Neuronal stem cell (in vitro differentiated cells): ENCODE data around the gene TM4SF1. TPM values are rescaled to one million over a fixed set of nuclear protein-coding genes. Genes with fewer than 3 reads are reported as not detected.

Experiments
- DNase-seq: peaks from one replicate; pipeline ENCODE4 v3.0.0-alpha.2; 2013; ENCODE audit warnings: low spot score
- H2AFZ ChIP-seq: one replicate; pipeline ENCODE4 v1.6.1; 2013; ENCODE audit warnings: mild to moderate bottlenecking, low read length, inconsistent platforms
- H2AK5ac ChIP-seq: 2 replicates; pipeline ENCODE4 v1.6.1; 2013; ENCODE audit warnings: low read depth, mild to moderate bottlenecking, inconsistent platforms, low read length, moderate library complexity, mixed read lengths
- H2BK120ac ChIP-seq: 2 replicates; pipeline ENCODE4 v1.6.1; 2013; ENCODE audit warnings: low read depth, mild to moderate bottlenecking, inconsistent platforms, low read length, moderate library complexity, mixed read lengths
- H2BK12ac ChIP-seq: one replicate; pipeline ENCODE4 v1.6.1; 2013; ENCODE audit warnings: low read length, inconsistent platforms
- H2BK15ac ChIP-seq: 2 replicates; pipeline ENCODE4 v1.6.1; 2013; ENCODE audit warnings: mild to moderate bottlenecking, low read length, inconsistent platforms, mixed read lengths
- H2BK5ac ChIP-seq: one replicate; pipeline ENCODE4 v1.6.1; 2013; ENCODE audit warnings: inconsistent platforms, mild to moderate bottlenecking, low read length, moderate library complexity
- H3K14ac ChIP-seq: one replicate; pipeline ENCODE4 v1.6.1; 2013; ENCODE audit warnings: low read length, inconsistent platforms
- H3K18ac ChIP-seq: 2 replicates; pipeline ENCODE4 v1.6.1; 2013; ENCODE audit warnings: low read length, inconsistent platforms
- H3K23ac ChIP-seq: 2 replicates; pipeline ENCODE4 v1.6.1; 2013; ENCODE audit warnings: low read depth, mild to moderate bottlenecking, mixed read lengths, low read length, inconsistent platforms; ENCODE audit not compliant: poor library complexity
- H3K27ac ChIP-seq: replicated peaks from 3 replicates; pipeline ENCODE4 v1.5.1; 2013; ENCODE audit warnings: low read length, inconsistent platforms
- H3K27me3 ChIP-seq, 3 experiments: 2 replicates each; pipeline ENCODE4 v1.6.1; 2013; ENCODE audit warnings: low read length in 3 of 3, mild to moderate bottlenecking in 2 of 3, inconsistent platforms in 1 of 3, low read depth in 1 of 3, mixed read lengths in 1 of 3, moderate library complexity in 1 of 3; ENCODE audit not compliant: control insufficient read depth in 3 of 3, insufficient read depth in 3 of 3
- H3K36me3 ChIP-seq, 2 donors: replicated peaks in 1 of 2; 2 replicates each; pipeline ENCODE4 v1.6.1; 2013; ENCODE audit warnings: low read length in 2 of 2; ENCODE audit not compliant: control insufficient read depth in 2 of 2, insufficient read depth in 2 of 2
- H3K4ac ChIP-seq: 2 replicates; pipeline ENCODE4 v1.6.1; 2013; ENCODE audit warnings: inconsistent platforms, mild to moderate bottlenecking, low read length, moderate library complexity
- H3K4me1 ChIP-seq, 2 donors: 1 replicate in 1 of 2; 2 replicates in 1 of 2; pipeline ENCODE4 v1.6.1; 2013; ENCODE audit warnings: low read length in 2 of 2, low read depth in 1 of 2; ENCODE audit not compliant: control insufficient read depth in 2 of 2, insufficient read depth in 1 of 2
- H3K4me2 ChIP-seq: one replicate; pipeline ENCODE4 v1.6.1; 2013; ENCODE audit warnings: mild to moderate bottlenecking, low read length, inconsistent platforms; ENCODE audit not compliant: insufficient read depth, poor library complexity, severe bottlenecking
- H3K4me3 ChIP-seq, 2 donors: 2 replicates each; pipeline ENCODE4 v1.5.1; 2013; ENCODE audit warnings: low read length in 2 of 2, mild to moderate bottlenecking in 2 of 2, inconsistent platforms in 1 of 2, moderate library complexity in 1 of 2
- H3K79me1 ChIP-seq: one replicate; pipeline ENCODE4 v1.6.1; 2013; ENCODE audit warnings: low read depth, mild to moderate bottlenecking, inconsistent platforms, low read length, moderate library complexity
- H3K9ac ChIP-seq: one replicate; pipeline ENCODE4 v1.6.1; 2013; ENCODE audit warnings: mild to moderate bottlenecking, low read depth, low read length, inconsistent platforms; ENCODE audit not compliant: poor library complexity
- H3K9me3 ChIP-seq, 2 donors: replicated peaks in 1 of 2; 2 replicates each; pipeline versions ENCODE3 to v1.6.1; 2013; ENCODE audit warnings: low read length in 2 of 2, mild to moderate bottlenecking in 2 of 2, inconsistent platforms in 1 of 2, low read depth in 1 of 2, mixed read lengths in 1 of 2, moderate library complexity in 1 of 2; ENCODE audit not compliant: control insufficient read depth in 2 of 2, insufficient read depth in 1 of 2
- H4K8ac ChIP-seq: one replicate; pipeline ENCODE4 v1.6.1; 2013; ENCODE audit warnings: low read depth, mild to moderate bottlenecking, inconsistent platforms, low read length, moderate library complexity
- H4K91ac ChIP-seq: one replicate; pipeline ENCODE4 v1.6.1; 2013; ENCODE audit warnings: low read length, low read depth, mild to moderate bottlenecking, inconsistent platforms; ENCODE audit not compliant: poor library complexity
- WGBS, 2 donors: extraction: QIAGEN DNeasy Blood & Tissue Kit; methylation state at CpG; one replicate each; pipeline ENCODE4 v1.1.7; 2013; ENCODE audit warnings: missing lambda C conversion rate in 2 of 2, mixed read lengths in 1 of 2; ENCODE audit not compliant: insufficient read length in 2 of 2, insufficient replicate concordance in 1 of 2; ENCODE audit errors: extremely low coverage in 2 of 2; 5-methylcytosine and 5-hydroxymethylcytosine counted together
- polyA plus RNA-seq, 2 experiments: library from polyadenylated mRNA; stranded (reverse); fragments of 200-250 nt; gene quantifications; one replicate each; pipeline ENCODE4 v1.2.3, GENCODE V29; 2013

The TM4SF1 gene, protein sequence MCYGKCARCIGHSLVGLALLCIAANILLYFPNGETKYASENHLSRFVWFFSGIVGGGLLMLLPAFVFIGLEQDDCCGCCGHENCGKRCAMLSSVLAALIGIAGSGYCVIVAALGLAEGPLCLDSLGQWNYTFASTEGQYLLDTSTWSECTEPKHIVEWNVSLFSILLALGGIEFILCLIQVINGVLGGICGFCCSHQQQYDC
- polyA plus RNA-seq (2013, experiment 1 of 2) = 0.03 TPM
- polyA plus RNA-seq (2013, experiment 2 of 2) = not detected

- Histone ChIP-seq H3K4me1 (no peaks in the 10 kb centered on the region), H3K9me3 (no peaks in the 10 kb centered on the region), H3K18ac (no peak within 1 kb of the TSS), H3K79me1 (no peaks in the 10 kb centered on the region), H3K36me3 (no peaks in the 10 kb centered on the region), H2BK15ac (no peak within 1 kb of the TSS), H3K27me3 (no peaks in the 10 kb centered on the region), H4K91ac (no peak within 1 kb of the TSS), H2AFZ (peak within 1 kb of the TSS; percentile 17), H2BK12ac (no peak within 1 kb of the TSS), H3K9ac (no peak within 1 kb of the TSS), H3K14ac (no peak within 1 kb of the TSS), H3K27ac (no peak within 1 kb of the TSS), H2AK5ac (no peak within 1 kb of the TSS), H4K8ac (no peak within 1 kb of the TSS), H2BK5ac (no peak within 1 kb of the TSS), H3K4me3 (no peak within 1 kb of the TSS), H3K4ac (no peak within 1 kb of the TSS), H3K23ac (no peak within 1 kb of the TSS), H2BK120ac (no peak within 1 kb of the TSS), H3K4me2 (no peak within 1 kb of the TSS)
- no CpG with 5 or more reads among the region's 15 CpGs for WGBS, 2 donors
- DNase-seq = no peak
Observed at GRCh38 chr3:149377408-149378364, at the start of gene TM4SF1. TM4SF1 (minus strand) TSS chr3:149377649; CDS start chr3:149377547, 102 bp downstream.

DNA sequence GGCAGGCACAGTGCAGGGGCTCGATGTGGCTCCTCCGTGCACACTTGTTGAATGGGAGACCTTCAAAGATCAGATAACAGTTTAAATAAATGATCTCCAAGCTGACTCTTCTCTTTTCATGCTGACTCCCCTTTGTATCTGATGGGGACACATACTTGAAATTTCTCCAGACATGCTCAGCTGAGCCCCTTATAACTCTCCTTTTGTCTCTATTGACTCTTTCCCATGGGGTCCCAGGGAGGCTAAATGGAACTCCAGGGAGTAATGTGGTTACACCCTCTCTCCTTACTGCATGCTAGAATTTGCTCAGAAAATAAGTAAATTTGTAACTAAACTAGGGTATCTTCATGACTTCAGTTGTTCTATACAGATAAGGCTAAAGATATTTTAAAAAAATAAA, 48.9 kb upstream of the TM4SF1 start:
- no peaks in the 10 kb centered on the region for H3K79me1 ChIP-seq
- no peaks in the 10 kb centered on the region for H3K9me3 ChIP-seq
- H2BK120ac ChIP-seq = no peak overlapping the region
- H3K27ac ChIP-seq = no peak overlapping the region
- no peak overlapping the region for H3K9ac ChIP-seq
- H2BK12ac ChIP-seq = no peak overlapping the region
- WGBS, 2 donors = no CpG with 5 or more reads among the region's 2 CpGs
- H3K4ac ChIP-seq = no peak overlapping the region
- H3K23ac ChIP-seq = no peak overlapping the region
- peaks cover 2 to 6% of the 10 kb centered on the region in 2 donors for H3K4me1 ChIP-seq
- H2BK15ac ChIP-seq = no peak overlapping the region
- no peak overlapping the region for H2BK5ac ChIP-seq
- H3K4me2 ChIP-seq = no peak overlapping the region
- H3K36me3 ChIP-seq = no peaks in the 10 kb centered on the region
- no peak overlapping the region for H4K8ac ChIP-seq
- H3K14ac ChIP-seq = no peak overlapping the region
- H2AFZ ChIP-seq = peak overlapping the region; percentile 74
- peak; percentile 23 for DNase-seq
- H3K18ac ChIP-seq = no peak overlapping the region
- no peaks in the 10 kb centered on the region for H3K27me3 ChIP-seq
- no peak overlapping the region for H2AK5ac ChIP-seq
- no peak overlapping the region for H3K4me3 ChIP-seq
- no peak overlapping the region for H4K91ac ChIP-seq

GRCh38 chr3:149424918-149425317, 47.5 kb upstream of the TM4SF1 start:
- no peak overlapping the region for H3K4me2 ChIP-seq
- H3K79me1 ChIP-seq = no peaks in the 10 kb centered on the region
- no peak overlapping the region for H3K23ac ChIP-seq
- no peak overlapping the region for H3K14ac ChIP-seq
- no peak overlapping the region for H3K27ac ChIP-seq
- H3K9ac ChIP-seq = no peak overlapping the region
- H3K4ac ChIP-seq = no peak overlapping the region
- no peak overlapping the region for H3K4me3 ChIP-seq
- WGBS, 2 donors = no CpG with 5 or more reads among the region's 2 CpGs
- no peak overlapping the region for H2BK120ac ChIP-seq
- H2BK15ac ChIP-seq = no peak overlapping the region
- H4K91ac ChIP-seq = no peak overlapping the region
- no peak overlapping the region for H2BK12ac ChIP-seq
- H3K9me3 ChIP-seq = no peaks in the 10 kb centered on the region
- H2AK5ac ChIP-seq = no peak overlapping the region
- H4K8ac ChIP-seq = no peak overlapping the region
- no peaks in the 10 kb centered on the region for H3K36me3 ChIP-seq
- H3K4me1 ChIP-seq = peaks cover 2 to 6% of the 10 kb centered on the region in 2 donors
- DNase-seq = no peak
- H2AFZ ChIP-seq = no peak overlapping the region
- H3K18ac ChIP-seq = no peak overlapping the region
- no peaks in the 10 kb centered on the region for H3K27me3 ChIP-seq
- H2BK5ac ChIP-seq = no peak overlapping the region

DNA sequence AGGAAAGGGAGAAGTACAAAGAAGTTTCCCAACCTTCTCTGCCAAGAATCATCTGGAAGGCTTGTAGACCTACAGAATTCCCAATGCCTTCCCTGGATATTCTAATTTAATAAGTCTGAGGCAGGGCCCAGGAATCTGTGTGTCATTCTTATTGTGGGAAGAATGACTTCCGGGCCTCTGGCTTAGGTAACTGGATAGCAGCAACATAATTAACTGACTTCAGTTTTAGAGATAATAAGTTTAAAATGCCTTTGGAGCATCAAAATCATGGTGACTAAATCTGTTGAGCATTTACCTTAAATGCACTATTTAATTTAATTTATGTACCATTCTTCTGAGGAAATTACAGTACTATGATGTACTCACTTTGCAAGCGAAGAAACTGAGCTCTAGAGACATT, 44.3 kb upstream of the TM4SF1 start:
- Histone ChIP-seq H3K9ac (no peak overlapping the region), H3K79me1 (no peaks in the 10 kb centered on the region), H3K18ac (no peak overlapping the region), H2BK120ac (no peak overlapping the region), H3K27ac (no peak overlapping the region), H4K91ac (no peak overlapping the region), H2AK5ac (no peak overlapping the region), H3K4me2 (no peak overlapping the region), H3K14ac (no peak overlapping the region), H3K4ac (no peak overlapping the region), H3K23ac (no peak overlapping the region), H3K4me3 (no peak overlapping the region), H2AFZ (no peak overlapping the region), H4K8ac (no peak overlapping the region), H2BK15ac (no peak overlapping the region), H3K36me3 (no peaks in the 10 kb centered on the region), H3K4me1 (peaks cover 2 to 6% of the 10 kb centered on the region in 2 donors), H3K9me3 (no peaks in the 10 kb centered on the region), H3K27me3 (no peaks in the 10 kb centered on the region), H2BK12ac (no peak overlapping the region), H2BK5ac (no peak overlapping the region)
- WGBS, 2 donors = no CpG with 5 or more reads among the region's 2 CpGs
- no peak for DNase-seq
